K562 (cell line): Measurements from ENCODE around the gene TBX19. TPM values are rescaled to one million over a fixed set of nuclear protein-coding genes. Genes with fewer than 3 reads are reported as not detected.

ENCODE experiments used
- CHD7 ChIP-seq: fragments of 200-600 bp; sonication (generic); IDR thresholded peaks from one replicate; pipeline ENCODE4 v1.6.1; 2012; ENCODE audit warnings: mild to moderate bottlenecking, low read depth, low read length, inconsistent platforms
- E2F3 ChIP-seq: fragments of 250-450 bp; sonication (Bioruptor Pico); IDR thresholded peaks from 2 replicates; pipeline ENCODE4 v1.4.0; 2020; ENCODE audit warnings: mild to moderate bottlenecking
- IRF2 ChIP-seq: sonication (generic); formaldehyde crosslinking; IDR thresholded peaks from 2 replicates; pipeline ENCODE4 v1.8.1; 2022; ENCODE audit warnings: mild to moderate bottlenecking, missing genetic modification reagents
- MAFF ChIP-seq: IDR thresholded peaks from 2 replicates; pipeline ENCODE4 v1.6.1; 2012; ENCODE audit warnings: low read length, improper control_type of control experiment
- NR4A1 ChIP-seq, 2 experiments: fragments of 250-450 bp in 1 of 2; fragments of 450-650 bp in 1 of 2; sonication (Bioruptor Pico) in 1 of 2; IDR thresholded peaks; 2 replicates each; pipeline versions ENCODE4 v1.4.0 to v1.6.1; 2016 to 2020; ENCODE audit warnings: mild to moderate bottlenecking in 2 of 2, missing compliant biosample characterization in 1 of 2, missing genetic modification characterization in 1 of 2, moderate library complexity in 1 of 2
- PHB2 ChIP-seq: fragments of 450-650 bp; IDR thresholded peaks from 2 replicates; pipeline ENCODE4 v1.6.1; 2017; ENCODE audit warnings: low read depth
- SNIP1 ChIP-seq: fragments of 450-650 bp; IDR thresholded peaks from 2 replicates; pipeline ENCODE4 v1.7.1; 2017; ENCODE audit warnings: low read depth, mild to moderate bottlenecking
- ZNF212 ChIP-seq: fragments of 450-650 bp; formaldehyde crosslinking; IDR thresholded peaks from 2 replicates; pipeline ENCODE4 v1.4.0; 2020; ENCODE audit warnings: mild to moderate bottlenecking
- ZNF57 ChIP-seq: fragments of 450-650 bp; formaldehyde crosslinking; IDR thresholded peaks from 2 replicates; pipeline ENCODE4 v1.4.0; 2020; ENCODE audit warnings: mild to moderate bottlenecking, moderate library complexity
- polyA plus RNA-seq, 8 experiments: library from polyadenylated mRNA; depleted of rRNA in 4 of 8; stranded (reverse) in 5 of 8; unstranded in 3 of 8; fragments of >200 nt; fragmentation: Nextera tagmentation in 2 of 8; fragmentation: Illumina TruSeq in 1 of 8; extraction: Ambion mirVana in 2 of 8; extraction: Trizol in 1 of 8; gene quantifications; 2 replicates each; pipeline versions ENCODE4 v1.2.1 to v1.2.3, GENCODE V29; 2011 to 2014; ENCODE audit warnings: inconsistent platforms in 1 of 8, missing spikeins in 1 of 8
- total RNA-seq, 7 experiments: library from RNA; depleted of rRNA in 6 of 7; stranded (reverse); fragments of >200 nt in 6 of 7; fragmentation: Illumina TruSeq in 2 of 7; extraction: Trizol in 2 of 7; gene quantifications; 2 replicates each; pipeline versions ENCODE4 v1.2.1 to v1.2.3, GENCODE V29; 2011 to 2021; ENCODE audit warnings: low replicate concordance in 1 of 7

The TBX19 gene
- total and polyA plus RNA-seq, 9 of the 15 experiments (the other 6 are each of a cell fraction or from before 2014, with no cell fraction given): 0.32 to 3.1 (median 0.95) TPM

GRCh38 chr1:168243636-168244212 is 37.0 kb upstream of the TBX19 start (continued):
- TF ChIP-seq ZNF212: no peak
- TF ChIP-seq PHB2: no peak
- no peak for TF ChIP-seq IRF2 (CRISPR knock-in tag)
- no peak for TF ChIP-seq NR4A1 (CRISPR knock-in tag; IDR thresholded peaks at IDR 0.05)
- TF ChIP-seq NR4A1 (tag; IDR thresholded peaks at IDR 0.05): no peak
- TF ChIP-seq SNIP1: no peak
- no peak for TF ChIP-seq E2F3 (CRISPR knock-in tag)
- no peak for TF ChIP-seq CHD7
- TF ChIP-seq ZNF57: no peak
- no peak for TF ChIP-seq MAFF
